ENCODE data around the gene CFL2.

DNA sequence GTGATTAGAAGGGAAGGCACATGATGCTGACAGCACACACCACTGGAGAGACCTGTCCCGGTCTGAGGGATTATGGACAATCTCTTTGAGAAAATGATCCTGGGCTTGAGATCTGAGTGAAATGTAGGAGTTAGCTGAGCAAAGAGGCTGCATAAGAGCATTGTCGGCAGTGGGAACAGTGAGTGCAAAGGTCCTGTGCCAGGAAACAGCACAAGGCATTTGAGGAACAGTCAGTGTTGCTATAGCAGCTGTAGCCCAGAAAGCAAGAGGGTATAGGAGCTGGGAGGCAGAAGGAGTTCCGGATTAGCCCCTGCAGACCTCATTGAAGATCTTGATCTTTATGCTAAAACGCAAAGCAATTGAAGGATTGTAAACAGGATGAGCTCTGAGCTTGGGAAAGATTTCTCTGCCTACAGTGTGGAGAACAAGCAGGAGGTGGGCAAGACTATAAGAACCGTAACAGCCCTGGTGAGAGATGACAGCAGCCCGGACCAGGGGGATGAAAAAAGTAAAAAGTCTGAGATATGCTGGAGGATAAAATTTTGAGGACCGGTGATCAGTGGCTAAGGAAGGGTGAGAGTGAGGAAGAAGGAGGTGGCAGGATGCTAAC lies 28.5 kb downstream of the CFL2 start:
- TF ChIP-seq ZNF121 (CRISPR knock-in tag; IDR thresholded peaks at IDR 0.05) (no peak), FOXP4 (CRISPR knock-in tag; IDR thresholded peaks at IDR 0.05) (no peak), SP1 (CRISPR knock-in tag; conservative IDR thresholded peaks at IDR 0.05) (no peak), KAT7 (CRISPR knock-in tag; IDR thresholded peaks at IDR 0.05; ENCODE audit: borderline replicate concordance) (no peak), TCF7 (CRISPR knock-in tag; IDR thresholded peaks at IDR 0.05; ENCODE audit: low read depth) (no peak), ZBTB21 (CRISPR knock-in tag; IDR thresholded peaks at IDR 0.05; ENCODE audit: borderline replicate concordance) (no peak), ELF4 (CRISPR knock-in tag; IDR thresholded peaks at IDR 0.05; ENCODE audit: low read depth) (no peak), NR3C1 (CRISPR knock-in tag; conservative IDR thresholded peaks at IDR 0.05; ENCODE audit: low read depth) (no peak), IRF2 (CRISPR knock-in tag; IDR thresholded peaks at IDR 0.05; ENCODE audit: borderline replicate concordance, low read depth) (no peak), ZNF138 (CRISPR knock-in tag; conservative IDR thresholded peaks at IDR 0.05) (no peak)
- TF ChIP-seq, protein P1, sequence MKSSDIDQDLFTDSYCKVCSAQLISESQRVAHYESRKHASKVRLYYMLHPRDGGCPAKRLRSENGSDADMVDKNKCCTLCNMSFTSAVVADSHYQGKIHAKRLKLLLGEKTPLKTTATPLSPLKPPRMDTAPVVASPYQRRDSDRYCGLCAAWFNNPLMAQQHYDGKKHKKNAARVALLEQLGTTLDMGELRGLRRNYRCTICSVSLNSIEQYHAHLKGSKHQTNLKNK (CRISPR knock-in tag; IDR thresholded peaks at IDR 0.05) = no peak
- TF ChIP-seq, protein P2, sequence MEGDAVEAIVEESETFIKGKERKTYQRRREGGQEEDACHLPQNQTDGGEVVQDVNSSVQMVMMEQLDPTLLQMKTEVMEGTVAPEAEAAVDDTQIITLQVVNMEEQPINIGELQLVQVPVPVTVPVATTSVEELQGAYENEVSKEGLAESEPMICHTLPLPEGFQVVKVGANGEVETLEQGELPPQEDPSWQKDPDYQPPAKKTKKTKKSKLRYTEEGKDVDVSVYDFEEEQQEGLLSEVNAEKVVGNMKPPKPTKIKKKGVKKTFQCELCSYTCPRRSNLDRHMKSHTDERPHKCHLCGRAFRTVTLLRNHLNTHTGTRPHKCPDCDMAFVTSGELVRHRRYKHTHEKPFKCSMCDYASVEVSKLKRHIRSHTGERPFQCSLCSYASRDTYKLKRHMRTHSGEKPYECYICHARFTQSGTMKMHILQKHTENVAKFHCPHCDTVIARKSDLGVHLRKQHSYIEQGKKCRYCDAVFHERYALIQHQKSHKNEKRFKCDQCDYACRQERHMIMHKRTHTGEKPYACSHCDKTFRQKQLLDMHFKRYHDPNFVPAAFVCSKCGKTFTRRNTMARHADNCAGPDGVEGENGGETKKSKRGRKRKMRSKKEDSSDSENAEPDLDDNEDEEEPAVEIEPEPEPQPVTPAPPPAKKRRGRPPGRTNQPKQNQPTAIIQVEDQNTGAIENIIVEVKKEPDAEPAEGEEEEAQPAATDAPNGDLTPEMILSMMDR (IDR thresholded peaks at IDR 0.05) = no peak
- TF ChIP-seq, protein P3, sequence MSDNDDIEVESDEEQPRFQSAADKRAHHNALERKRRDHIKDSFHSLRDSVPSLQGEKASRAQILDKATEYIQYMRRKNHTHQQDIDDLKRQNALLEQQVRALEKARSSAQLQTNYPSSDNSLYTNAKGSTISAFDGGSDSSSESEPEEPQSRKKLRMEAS (CRISPR knock-in tag; IDR thresholded peaks at IDR 0.05) = no peak
